HepG2 (cell line): ENCODE results near the gene SELENOM. TPM values are rescaled to one million over a fixed set of nuclear protein-coding genes. Genes with fewer than 3 reads are reported as not detected.
A peak's percentile ranks its signal among the peaks of the same experiment; 100 is the strongest.

Experiments
- ATAC-seq: fragments of 200-7000 bp; cut with Tn5 transposase; 3 replicates; pipeline ENCODE4 v1.9.1; 2020; ENCODE audit warnings: mild to moderate bottlenecking, moderate library complexity
- BruUV-seq: library from RNA; stranded (reverse); fragments of 400-500 nt; replicated peaks from 2 replicates; lab custom pipeline; 2021; lab: Mats Ljungman, UMichigan
- CTCF ChIA-PET: fragments of 300-600 bp; formaldehyde crosslinking; extraction: SDS; loops from one replicate; lab custom pipeline; 2021; ENCODE audit warnings: low total read pairs, inconsistent platforms, low intra/inter-chr PET ratio; lab: Yijun Ruan, JAX
- POLR2A ChIA-PET: fragments of 350-600 bp; sonication (Branson Sonifier 250); formaldehyde crosslinking; loops from one replicate; lab custom pipeline; 2020; ENCODE audit warnings: antibody characterized with exemption, inconsistent platforms; lab: Yijun Ruan, JAX
- DNase-seq: peaks from one replicate; pipeline ENCODE4 v3.0.0-alpha.2; 2015; ENCODE audit warnings: low spot score
- FAIRE-seq: peaks from 3 replicates; lab custom pipeline; 2011; peaks lifted over from hg19 to GRCh38; lab: Jason Lieb, UNC
- H2AFZ ChIP-seq: one replicate; pipeline ENCODE4 v1.6.1; 2011; ENCODE audit warnings: low read length, inconsistent platforms
- H3K27ac ChIP-seq: fragments of 300-600 bp; 3 replicates; pipeline ENCODE4 v1.8.0; 2011; ENCODE audit warnings: mixed run types, mild to moderate bottlenecking, mixed read lengths, low read length, inconsistent platforms; ENCODE audit not compliant: insufficient read depth; ENCODE audit errors: extremely low read length
- H3K27me3 ChIP-seq, 2 experiments: fragments of 200-600 bp in 1 of 2; 2 replicates in 1 of 2; 3 replicates in 1 of 2; pipeline versions ENCODE4 v1.6.0 to v1.8.0; 2011; ENCODE audit warnings: low read length in 2 of 2, mild to moderate bottlenecking in 2 of 2, moderate library complexity in 2 of 2, inconsistent platforms in 1 of 2; ENCODE audit not compliant: insufficient read depth in 2 of 2, control insufficient read depth in 1 of 2
- H3K36me3 ChIP-seq, 2 experiments: fragments of 200-600 bp in 1 of 2; replicated peaks in 1 of 2; 2 replicates in 1 of 2; 3 replicates in 1 of 2; pipeline versions ENCODE4 v1.5.1 to v1.8.0; 2011; ENCODE audit warnings: low read length in 2 of 2, inconsistent platforms in 1 of 2; ENCODE audit not compliant: insufficient read depth in 2 of 2, control insufficient read depth in 1 of 2
- H3K4me1 ChIP-seq: 2 replicates; pipeline ENCODE4 v1.5.1; 2012; ENCODE audit warnings: low read length, inconsistent platforms; ENCODE audit not compliant: insufficient read depth
- H3K4me2 ChIP-seq: 2 replicates; pipeline ENCODE4 v1.6.0; 2011; ENCODE audit warnings: low read depth, low read length, inconsistent platforms
- H3K4me3 ChIP-seq, 3 experiments: fragments of 200-600 bp in 1 of 3; sonication (generic), shearing (Covaris generic) in 1 of 3; replicated peaks in 1 of 3; 2 replicates each; pipeline ENCODE4 v1.5.1; 2011 to 2016; ENCODE audit warnings: low read length in 3 of 3, inconsistent platforms in 2 of 3, low read depth in 2 of 3, mild to moderate bottlenecking in 2 of 3, control low read depth in 1 of 3, mixed read lengths in 1 of 3; ENCODE audit not compliant: insufficient read depth in 1 of 3
- H3K79me2 ChIP-seq: one replicate; pipeline ENCODE4 v1.6.1; 2011; ENCODE audit warnings: low read length, inconsistent platforms; ENCODE audit not compliant: insufficient read depth
- H3K9ac ChIP-seq: 2 replicates; pipeline ENCODE4 v1.6.0; 2011; ENCODE audit warnings: mild to moderate bottlenecking, low read depth, low read length, inconsistent platforms; ENCODE audit not compliant: insufficient read depth
- H3K9me3 ChIP-seq: 2 replicates; pipeline ENCODE4 v1.5.1; 2012; ENCODE audit warnings: mild to moderate bottlenecking, low read length
- H4K20me1 ChIP-seq: 2 replicates; pipeline ENCODE4 v1.6.0; 2011; ENCODE audit warnings: inconsistent platforms, mild to moderate bottlenecking, low read length, moderate library complexity; ENCODE audit not compliant: insufficient read depth
- PRDM10 ChIP-seq: sonication (generic); formaldehyde crosslinking; IDR thresholded peaks from 2 replicates; pipeline ENCODE4 v1.4.0; 2020; ENCODE audit warnings: low read depth, missing genetic modification reagents
- ZNF770 ChIP-seq: sonication (generic); formaldehyde crosslinking; IDR thresholded peaks from 2 replicates; pipeline ENCODE4 v1.5.0; 2020; ENCODE audit warnings: mild to moderate bottlenecking, missing genetic modification reagents
- WGBS: methylation state at CpG from one replicate; pipeline ENCODE4 v1.1.6; 2017; ENCODE audit warnings: low lambda C conversion rate; 5-methylcytosine and 5-hydroxymethylcytosine counted together
- in situ Hi-C: cut with HindIII; loops from 2 replicates; pipeline ENCODE4 v1.10.0; 2017; ENCODE audit warnings: low pct_unique_long_range_greater_than_20kb; ENCODE audit not compliant: extremely low pct_ligation_motif_present
- intact Hi-C: fragments of 100-400 bp; cut with micrococcal nuclease; formaldehyde crosslinking; loops from one replicate; pipeline ENCODE4 v1.10.0; 2022; ENCODE audit not compliant: unreplicated experiment
- polyA plus RNA-seq, 8 experiments: library from polyadenylated mRNA; depleted of rRNA in 3 of 8; stranded (reverse) in 7 of 8; unstranded in 1 of 8; fragments of >200 nt; fragmentation: Illumina TruSeq in 4 of 8; extraction: Trizol in 4 of 8; gene quantifications; 2 replicates each; pipeline versions ENCODE4 v1.2.1 to v1.2.3, GENCODE V29; 2011 to 2016; ENCODE audit warnings: low read depth in 4 of 8, missing spikeins in 1 of 8, mixed read lengths in 1 of 8; ENCODE audit not compliant: insufficient read depth in 1 of 8
- total RNA-seq, 5 experiments: library from RNA; depleted of rRNA; stranded (reverse); fragments of >200 nt; fragmentation: Illumina TruSeq; extraction: Trizol; gene quantifications; 2 replicates each; pipeline ENCODE4 v1.2.3, GENCODE V29; 2016; ENCODE audit warnings: low read depth in 1 of 5

SELENOM gene
- total and polyA plus RNA-seq, 2 of the 13 experiments (the other 11 are each of a cell fraction or from before 2014, with no cell fraction given), result 4.1 to 4.3 TPM

- in situ Hi-C loops, result no loop called here
- peaks cover 5 to 31% of the 10 kb centered on the region in 2 experiments for H3K27me3 ChIP-seq
- no peak overlapping the region for H3K4me3 ChIP-seq
- FAIRE-seq (no peak), ATAC-seq (no peak), DNase-seq (no peak)
- H3K4me1 ChIP-seq, result peaks cover 34% of the 10 kb centered on the region
- no peaks in the 10 kb centered on the region for H3K79me2 ChIP-seq
- no TSS peak for BruUV-seq
- intact Hi-C loops, result loop anchor here (1.0 kb wide), 1 partner anchor 32 kb away; no protein-coding TSS in a partner anchor
- H3K4me2 ChIP-seq, result no peak overlapping the region
- WGBS, result 7% methylated on average over 9 of the region's 9 CpGs
- POLR2A ChIA-PET, result interaction anchor here (1.2 kb wide), 1 partner anchor 24 kb away, joined by 7 read pairs; the partner anchor contains the start of gene RNF185
- H2AFZ ChIP-seq, result no peak overlapping the region
- H3K27ac ChIP-seq, result no peak overlapping the region
- CTCF ChIA-PET, result no interaction called here
- TF ChIP-seq PRDM10 (CRISPR knock-in tag), result no peak
- TF ChIP-seq ZNF770 (CRISPR knock-in tag), result peak; percentile 75
- no peaks in the 10 kb centered on the region for H3K36me3 ChIP-seq
- H4K20me1 ChIP-seq, result no peaks in the 10 kb centered on the region
- no peak overlapping the region for H3K9ac ChIP-seq
- H3K9me3 ChIP-seq, result no peaks in the 10 kb centered on the region
These were observed 28.8 kb upstream of the SELENOM start for GRCh38 chr22:31136155-31136554.
